HEK293 (cell line): Measurements from ENCODE around the gene MRPL36.

ENCODE experiments used
- ZNF768 ChIP-seq: fragments of 450-650 bp; formaldehyde crosslinking; IDR thresholded peaks from 2 replicates; pipeline ENCODE4 v1.5.1; 2018; ENCODE audit warnings: missing biosample characterization, mild to moderate bottlenecking, missing genetic modification characterization
- ZSCAN23 ChIP-seq: fragments of 450-650 bp; formaldehyde crosslinking; IDR thresholded peaks from 2 replicates; pipeline ENCODE4 v1.5.1; 2016; ENCODE audit warnings: missing biosample characterization, missing genetic modification characterization
- TF ChIP-seq, protein P1 (sequence below): fragments of 450-650 bp; formaldehyde crosslinking; IDR thresholded peaks from 2 replicates; pipeline ENCODE4 v1.5.1; 2016; ENCODE audit warnings: missing biosample characterization, missing genetic modification characterization

- TF ChIP-seq, protein P1, sequence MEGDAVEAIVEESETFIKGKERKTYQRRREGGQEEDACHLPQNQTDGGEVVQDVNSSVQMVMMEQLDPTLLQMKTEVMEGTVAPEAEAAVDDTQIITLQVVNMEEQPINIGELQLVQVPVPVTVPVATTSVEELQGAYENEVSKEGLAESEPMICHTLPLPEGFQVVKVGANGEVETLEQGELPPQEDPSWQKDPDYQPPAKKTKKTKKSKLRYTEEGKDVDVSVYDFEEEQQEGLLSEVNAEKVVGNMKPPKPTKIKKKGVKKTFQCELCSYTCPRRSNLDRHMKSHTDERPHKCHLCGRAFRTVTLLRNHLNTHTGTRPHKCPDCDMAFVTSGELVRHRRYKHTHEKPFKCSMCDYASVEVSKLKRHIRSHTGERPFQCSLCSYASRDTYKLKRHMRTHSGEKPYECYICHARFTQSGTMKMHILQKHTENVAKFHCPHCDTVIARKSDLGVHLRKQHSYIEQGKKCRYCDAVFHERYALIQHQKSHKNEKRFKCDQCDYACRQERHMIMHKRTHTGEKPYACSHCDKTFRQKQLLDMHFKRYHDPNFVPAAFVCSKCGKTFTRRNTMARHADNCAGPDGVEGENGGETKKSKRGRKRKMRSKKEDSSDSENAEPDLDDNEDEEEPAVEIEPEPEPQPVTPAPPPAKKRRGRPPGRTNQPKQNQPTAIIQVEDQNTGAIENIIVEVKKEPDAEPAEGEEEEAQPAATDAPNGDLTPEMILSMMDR (tag by site-specific recombination) = no peak
- TF ChIP-seq ZSCAN23 (tag by site-specific recombination) (no peak), ZNF768 (tag by site-specific recombination) (no peak)
Measured at GRCh38 chr5:1801967-1802295, 2.3 kb upstream of the MRPL36 start.
